DOHH2 (cell line): ENCODE measurements around the gene CNN2.
A peak's percentile ranks its signal among the peaks of the same experiment; 100 is the strongest.

ENCODE experiments used
- H3F3A ChIP-seq: fragments of 200-600 bp; sonication (generic), shearing (Covaris generic); 2 replicates; pipeline ENCODE4 v1.6.0; 2016; ENCODE audit warnings: antibody characterized with exemption, mild to moderate bottlenecking; ENCODE audit not compliant: control insufficient read depth, insufficient read depth
- H3K27ac ChIP-seq: fragments of 200-600 bp; sonication (generic); 2 replicates; pipeline ENCODE4 v1.5.1; 2014; ENCODE audit warnings: low read depth, mild to moderate bottlenecking, low read length, moderate library complexity
- H3K27me3 ChIP-seq: fragments of 200-600 bp; sonication (generic); 2 replicates; pipeline ENCODE4 v1.6.1; 2014; ENCODE audit warnings: mild to moderate bottlenecking, low read length, mixed read lengths; ENCODE audit not compliant: control insufficient read depth
- H3K36me3 ChIP-seq: fragments of 200-600 bp; sonication (generic); 2 replicates; pipeline ENCODE4 v1.6.1; 2014; ENCODE audit warnings: mild to moderate bottlenecking, low read length, moderate library complexity, mixed read lengths; ENCODE audit not compliant: control insufficient read depth
- H3K4me1 ChIP-seq: fragments of 200-600 bp; sonication (generic); 2 replicates; pipeline ENCODE4 v1.6.1; 2014; ENCODE audit warnings: mild to moderate bottlenecking, low read length, mixed read lengths; ENCODE audit not compliant: control insufficient read depth
- H3K4me2 ChIP-seq: fragments of 200-600 bp; sonication (generic); 2 replicates; pipeline ENCODE4 v1.6.0; 2014; ENCODE audit warnings: mild to moderate bottlenecking, low read length, moderate library complexity
- H3K4me3 ChIP-seq: fragments of 200-600 bp; sonication (generic); 2 replicates; pipeline ENCODE4 v1.5.1; 2014; ENCODE audit warnings: mild to moderate bottlenecking, low read length, mixed read lengths
- H3K79me2 ChIP-seq: fragments of 200-600 bp; sonication (generic); 2 replicates; pipeline ENCODE4 v1.6.1; 2014; ENCODE audit warnings: mild to moderate bottlenecking, low read length, mixed read lengths; ENCODE audit not compliant: control insufficient read depth
- H3K9me2 ChIP-seq: fragments of 200-600 bp; sonication (generic); replicated peaks from 2 replicates; pipeline ENCODE4 v1.6.1; 2014; ENCODE audit warnings: mild to moderate bottlenecking, low read length, mixed read lengths; ENCODE audit not compliant: control insufficient read depth
- H3K9me3 ChIP-seq: fragments of 200-600 bp; sonication (generic); 2 replicates; pipeline ENCODE4 v1.6.1; 2014; ENCODE audit warnings: antibody characterized with exemption, low read length, mixed read lengths; ENCODE audit not compliant: control insufficient read depth, insufficient read depth
- H4K20me1 ChIP-seq: fragments of 200-600 bp; sonication (generic); 2 replicates; pipeline ENCODE4 v1.6.0; 2014; ENCODE audit warnings: low read depth, mild to moderate bottlenecking, antibody characterized with exemption, low read length, moderate library complexity; ENCODE audit not compliant: control insufficient read depth, insufficient read depth
- EZH2phosphoT487 ChIP-seq: fragments of 200-600 bp; sonication (generic); IDR thresholded peaks from 2 replicates; pipeline ENCODE4 v1.6.1; 2017; ENCODE audit warnings: borderline replicate concordance, mild to moderate bottlenecking, antibody characterized with exemption, low read length, moderate library complexity, mixed read lengths
- TF ChIP-seq, protein P1 (sequence below): fragments of 200-600 bp; sonication (generic); IDR thresholded peaks from one replicate; pipeline ENCODE4 v1.5.1; 2014; ENCODE audit warnings: antibody characterized with exemption, mild to moderate bottlenecking, low read depth, low read length; ENCODE audit not compliant: poor library complexity, severe bottlenecking

The CNN2 gene

DNA sequence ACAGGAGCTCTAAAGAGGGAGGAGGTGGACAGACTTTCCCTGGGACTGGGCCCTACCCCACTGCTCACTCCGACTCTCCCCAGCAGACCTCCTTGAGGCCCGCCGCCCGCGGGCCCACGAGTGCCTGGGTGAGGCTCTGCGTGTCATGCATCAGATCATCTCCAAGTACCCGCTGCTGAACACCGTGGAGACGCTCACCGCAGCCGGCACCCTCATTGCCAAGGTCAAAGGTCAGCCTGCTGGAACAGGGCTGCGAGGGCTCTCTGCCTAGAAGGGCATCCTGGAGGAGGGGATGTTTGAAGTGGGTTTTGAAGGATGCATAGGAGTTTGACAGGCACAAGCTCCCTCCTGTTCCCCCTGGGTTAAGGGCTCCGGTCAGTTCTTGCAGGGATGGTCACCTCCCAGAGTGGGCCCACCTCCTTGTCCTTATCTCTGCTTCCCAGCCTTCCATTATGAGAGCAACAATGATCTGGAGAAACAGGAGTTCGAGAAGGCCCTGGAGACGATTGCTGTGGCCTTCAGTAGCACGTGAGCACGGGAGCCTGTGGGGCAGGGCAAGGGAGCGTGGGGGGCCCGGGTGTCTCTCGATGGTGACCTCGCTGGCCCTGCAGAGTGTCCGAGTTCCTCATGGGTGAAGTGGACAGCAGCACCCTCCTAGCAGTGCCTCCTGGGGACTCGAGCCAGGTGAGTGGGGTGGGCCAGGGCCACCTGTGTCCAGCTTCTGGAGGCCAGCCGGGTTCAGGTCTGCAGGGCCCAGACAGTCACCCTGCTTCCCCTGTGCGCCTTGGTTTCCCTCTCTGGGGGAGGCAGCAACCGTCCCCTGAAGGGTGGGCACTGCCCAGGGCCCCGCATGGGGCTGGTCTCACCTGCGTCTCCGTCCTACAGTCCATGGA is 46.9 kb downstream of the CNN2 start:
- Histone ChIP-seq H3K9me3 (no peaks in the 10 kb centered on the region), H3K4me2 (peak overlapping the region; percentile 70)
- TF ChIP-seq, protein P1, sequence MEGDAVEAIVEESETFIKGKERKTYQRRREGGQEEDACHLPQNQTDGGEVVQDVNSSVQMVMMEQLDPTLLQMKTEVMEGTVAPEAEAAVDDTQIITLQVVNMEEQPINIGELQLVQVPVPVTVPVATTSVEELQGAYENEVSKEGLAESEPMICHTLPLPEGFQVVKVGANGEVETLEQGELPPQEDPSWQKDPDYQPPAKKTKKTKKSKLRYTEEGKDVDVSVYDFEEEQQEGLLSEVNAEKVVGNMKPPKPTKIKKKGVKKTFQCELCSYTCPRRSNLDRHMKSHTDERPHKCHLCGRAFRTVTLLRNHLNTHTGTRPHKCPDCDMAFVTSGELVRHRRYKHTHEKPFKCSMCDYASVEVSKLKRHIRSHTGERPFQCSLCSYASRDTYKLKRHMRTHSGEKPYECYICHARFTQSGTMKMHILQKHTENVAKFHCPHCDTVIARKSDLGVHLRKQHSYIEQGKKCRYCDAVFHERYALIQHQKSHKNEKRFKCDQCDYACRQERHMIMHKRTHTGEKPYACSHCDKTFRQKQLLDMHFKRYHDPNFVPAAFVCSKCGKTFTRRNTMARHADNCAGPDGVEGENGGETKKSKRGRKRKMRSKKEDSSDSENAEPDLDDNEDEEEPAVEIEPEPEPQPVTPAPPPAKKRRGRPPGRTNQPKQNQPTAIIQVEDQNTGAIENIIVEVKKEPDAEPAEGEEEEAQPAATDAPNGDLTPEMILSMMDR = no peak
- TF ChIP-seq EZH2phosphoT487 = no peak

DNA sequence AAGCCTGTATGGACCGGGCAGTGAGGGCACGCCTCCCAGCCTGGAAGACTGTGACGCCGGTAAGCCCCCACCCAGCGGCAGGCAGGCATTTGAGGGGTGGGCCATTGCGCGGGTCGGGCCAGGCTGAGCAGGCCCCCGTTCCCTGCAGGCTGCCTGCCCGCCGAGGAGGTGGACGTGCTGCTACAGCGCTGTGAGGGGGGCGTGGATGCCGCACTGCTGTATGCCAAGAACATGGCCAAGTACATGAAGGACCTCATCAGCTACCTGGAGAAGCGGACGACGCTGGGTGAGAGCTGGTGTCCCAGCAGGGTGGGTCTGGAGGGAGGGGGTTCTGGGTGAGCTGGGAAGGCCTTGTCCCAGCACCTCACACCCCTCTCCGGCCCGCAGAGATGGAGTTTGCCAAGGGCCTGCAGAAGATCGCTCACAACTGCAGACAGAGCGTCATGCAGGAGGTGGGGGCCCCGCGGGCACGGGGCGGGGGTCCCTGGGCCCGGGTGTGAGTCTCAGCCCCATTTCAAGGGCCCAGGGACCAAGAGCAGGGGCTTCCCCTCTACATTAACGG is 47.6 kb downstream of the CNN2 start:
- Histone ChIP-seq H3K9me2 (no peaks in the 10 kb centered on the region), H3K4me2 (peak overlapping the region; percentile 70), H3K27me3 (no peaks in the 10 kb centered on the region), H3K9me3 (no peaks in the 10 kb centered on the region), H3K4me3 (peak overlapping the region; percentile 65), H3F3A (peaks cover 28% of the 10 kb centered on the region), H3K27ac (peak overlapping the region; percentile 64), H3K79me2 (peaks cover 63% of the 10 kb centered on the region), H3K36me3 (peaks cover 60% of the 10 kb centered on the region), H3K4me1 (peaks cover 60% of the 10 kb centered on the region), H4K20me1 (no peaks in the 10 kb centered on the region)
- no peak for TF ChIP-seq EZH2phosphoT487
- TF ChIP-seq, protein P1 = no peak

More for the DNA sequence above, 46.9 kb downstream of the CNN2 start:
- Histone ChIP-seq H4K20me1 (no peaks in the 10 kb centered on the region), H3K27ac (no peak overlapping the region), H3K79me2 (peaks cover 71% of the 10 kb centered on the region), H3K9me2 (no peaks in the 10 kb centered on the region), H3F3A (peaks cover 28% of the 10 kb centered on the region), H3K36me3 (peaks cover 67% of the 10 kb centered on the region), H3K27me3 (no peaks in the 10 kb centered on the region), H3K4me1 (peaks cover 67% of the 10 kb centered on the region), H3K4me3 (no peak overlapping the region)

DNA sequence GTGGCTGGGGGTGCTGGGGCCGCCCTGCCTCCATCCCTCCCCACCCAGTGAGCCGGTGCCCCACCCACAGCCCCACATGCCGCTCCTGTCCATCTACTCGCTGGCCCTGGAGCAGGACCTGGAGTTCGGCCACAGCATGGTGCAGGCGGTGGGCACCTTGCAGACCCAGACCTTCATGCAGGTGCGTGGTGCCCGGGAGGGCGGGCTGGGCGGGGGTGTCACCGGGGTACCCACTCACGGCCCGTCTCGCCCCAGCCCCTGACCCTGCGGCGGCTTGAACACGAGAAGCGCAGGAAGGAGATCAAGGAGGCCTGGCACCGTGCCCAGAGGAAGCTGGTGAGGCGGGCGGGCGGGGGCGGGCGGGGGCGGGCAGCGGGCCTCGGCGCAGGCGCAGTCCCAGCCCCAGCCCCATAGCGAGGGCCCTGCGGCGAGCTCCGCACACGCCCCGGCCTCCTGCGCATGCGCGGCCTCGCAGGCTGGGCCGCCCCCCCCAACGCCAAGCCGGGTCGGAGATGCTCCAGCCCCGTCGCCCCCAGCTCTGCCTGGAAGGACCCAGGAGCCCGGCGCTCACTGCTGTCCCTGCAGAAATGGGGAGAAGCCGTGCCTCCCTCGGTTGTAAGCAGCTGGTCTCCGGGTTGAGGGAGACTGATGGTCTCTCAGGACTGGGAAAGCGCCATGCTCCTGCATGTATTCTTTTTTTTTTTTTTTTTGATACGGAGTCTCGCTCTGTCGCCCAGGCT is 48.3 kb downstream of the CNN2 start:
- no peaks in the 10 kb centered on the region for H4K20me1 ChIP-seq
- H3K4me1 ChIP-seq = peaks cover 53% of the 10 kb centered on the region
- H3F3A ChIP-seq = peaks cover 28% of the 10 kb centered on the region
- TF ChIP-seq, protein P1 = no peak
- TF ChIP-seq EZH2phosphoT487 = no peak
- peak overlapping the region; percentile 75 for H3K4me3 ChIP-seq
- H3K27ac ChIP-seq = peak overlapping the region; percentile 89
- no peaks in the 10 kb centered on the region for H3K27me3 ChIP-seq
- H3K4me2 ChIP-seq = peak overlapping the region; percentile 98
- H3K79me2 ChIP-seq = peaks cover 57% of the 10 kb centered on the region
- H3K36me3 ChIP-seq = peaks cover 61% of the 10 kb centered on the region
- no peaks in the 10 kb centered on the region for H3K9me2 ChIP-seq
- H3K9me3 ChIP-seq = no peaks in the 10 kb centered on the region
